Endothelial cell of umbilical vein (primary cell): ENCODE data around the gene ATP6V1G1.

Experiments used
- FOS ChIP-seq: IDR thresholded peaks from 2 replicates; pipeline ENCODE4 v1.6.1; 2011; ENCODE audit warnings: mild to moderate bottlenecking, low read length, moderate library complexity, borderline replicate concordance; ENCODE audit not compliant: insufficient read depth
- GATA2 ChIP-seq: IDR thresholded peaks from 2 replicates; pipeline ENCODE4 v1.7.0; 2011; ENCODE audit warnings: low read depth, mild to moderate bottlenecking, moderate library complexity, mixed read lengths, low read length; ENCODE audit not compliant: insufficient read length, insufficient read depth
- MYC ChIP-seq: IDR thresholded peaks from one replicate; pipeline ENCODE4 v1.6.1; 2011; ENCODE audit warnings: mild to moderate bottlenecking, low read depth, low read length
- POLR2A ChIP-seq: IDR thresholded peaks from 2 replicates; pipeline ENCODE4 v1.6.1; 2012; ENCODE audit warnings: low read depth, mild to moderate bottlenecking, control low read depth, low read length
- POLR2AphosphoS5 ChIP-seq: IDR thresholded peaks from 2 replicates; pipeline ENCODE4 v1.6.1; 2012; ENCODE audit warnings: low read depth, mild to moderate bottlenecking, control low read depth, low read length, moderate library complexity; ENCODE audit not compliant: insufficient read depth
- TF ChIP-seq, protein P1 (sequence below), 2 donors: IDR thresholded peaks; 1 replicate in 1 of 2; 2 replicates in 1 of 2; pipeline ENCODE4 v1.5.1; 2011; ENCODE audit warnings: low read length in 2 of 2, mild to moderate bottlenecking in 2 of 2, moderate library complexity in 2 of 2, control low read depth in 1 of 2, inconsistent platforms in 1 of 2, low read depth in 1 of 2; ENCODE audit not compliant: insufficient read depth in 1 of 2; ENCODE audit errors: extremely low read depth in 1 of 2
- TF ChIP-seq, protein P2 (sequence below): IDR thresholded peaks from 2 replicates; pipeline ENCODE4 v1.6.1; 2011; ENCODE audit not compliant: insufficient read depth, insufficient read length

DNA sequence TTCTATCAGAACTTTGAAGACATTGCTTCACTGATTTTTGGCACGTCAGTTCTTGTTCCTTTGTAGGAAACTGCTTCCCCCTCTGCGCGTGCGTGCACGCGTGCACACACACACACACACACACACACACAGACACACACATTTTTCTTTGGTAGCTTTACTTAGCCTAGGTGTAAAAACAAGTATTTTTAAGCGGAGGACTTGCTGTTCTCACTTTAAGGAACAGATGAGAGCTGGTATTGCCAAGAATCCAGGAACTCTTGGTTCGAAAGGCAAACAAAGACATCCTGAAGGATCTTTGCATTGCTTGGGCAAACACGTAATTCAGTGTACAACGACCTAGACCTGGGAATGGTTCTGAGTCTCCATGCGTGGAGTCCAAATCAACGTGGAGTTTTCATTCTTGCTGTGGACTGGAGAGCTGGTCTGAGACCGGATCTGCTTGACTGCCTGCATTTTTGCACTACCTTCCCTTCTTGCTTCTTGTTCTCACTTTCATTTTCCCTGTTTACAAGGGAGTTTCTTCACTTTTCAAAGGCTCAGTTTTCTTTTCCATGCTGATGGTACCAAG lies 31.7 kb downstream of the ATP6V1G1 start:
- TF ChIP-seq, protein P1, sequence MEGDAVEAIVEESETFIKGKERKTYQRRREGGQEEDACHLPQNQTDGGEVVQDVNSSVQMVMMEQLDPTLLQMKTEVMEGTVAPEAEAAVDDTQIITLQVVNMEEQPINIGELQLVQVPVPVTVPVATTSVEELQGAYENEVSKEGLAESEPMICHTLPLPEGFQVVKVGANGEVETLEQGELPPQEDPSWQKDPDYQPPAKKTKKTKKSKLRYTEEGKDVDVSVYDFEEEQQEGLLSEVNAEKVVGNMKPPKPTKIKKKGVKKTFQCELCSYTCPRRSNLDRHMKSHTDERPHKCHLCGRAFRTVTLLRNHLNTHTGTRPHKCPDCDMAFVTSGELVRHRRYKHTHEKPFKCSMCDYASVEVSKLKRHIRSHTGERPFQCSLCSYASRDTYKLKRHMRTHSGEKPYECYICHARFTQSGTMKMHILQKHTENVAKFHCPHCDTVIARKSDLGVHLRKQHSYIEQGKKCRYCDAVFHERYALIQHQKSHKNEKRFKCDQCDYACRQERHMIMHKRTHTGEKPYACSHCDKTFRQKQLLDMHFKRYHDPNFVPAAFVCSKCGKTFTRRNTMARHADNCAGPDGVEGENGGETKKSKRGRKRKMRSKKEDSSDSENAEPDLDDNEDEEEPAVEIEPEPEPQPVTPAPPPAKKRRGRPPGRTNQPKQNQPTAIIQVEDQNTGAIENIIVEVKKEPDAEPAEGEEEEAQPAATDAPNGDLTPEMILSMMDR (IDR thresholded peaks at IDR 0.05; ENCODE audit: extremely low read depth in 1 of 2, insufficient read depth in 1 of 2, low read depth in 1 of 2, low read length in 2 of 2): no peak
- TF ChIP-seq POLR2A (no peak), POLR2AphosphoS5 (no peak), FOS (no peak), MYC (no peak), GATA2 (no peak)
- TF ChIP-seq, protein P2, sequence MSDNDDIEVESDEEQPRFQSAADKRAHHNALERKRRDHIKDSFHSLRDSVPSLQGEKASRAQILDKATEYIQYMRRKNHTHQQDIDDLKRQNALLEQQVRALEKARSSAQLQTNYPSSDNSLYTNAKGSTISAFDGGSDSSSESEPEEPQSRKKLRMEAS: no peak
